ENCODE data around the gene C10orf53.

Gene C10orf53, protein sequence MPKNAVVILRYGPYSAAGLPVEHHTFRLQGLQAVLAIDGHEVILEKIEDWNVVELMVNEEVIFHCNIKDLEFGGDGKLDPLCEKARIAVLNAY

DNA sequence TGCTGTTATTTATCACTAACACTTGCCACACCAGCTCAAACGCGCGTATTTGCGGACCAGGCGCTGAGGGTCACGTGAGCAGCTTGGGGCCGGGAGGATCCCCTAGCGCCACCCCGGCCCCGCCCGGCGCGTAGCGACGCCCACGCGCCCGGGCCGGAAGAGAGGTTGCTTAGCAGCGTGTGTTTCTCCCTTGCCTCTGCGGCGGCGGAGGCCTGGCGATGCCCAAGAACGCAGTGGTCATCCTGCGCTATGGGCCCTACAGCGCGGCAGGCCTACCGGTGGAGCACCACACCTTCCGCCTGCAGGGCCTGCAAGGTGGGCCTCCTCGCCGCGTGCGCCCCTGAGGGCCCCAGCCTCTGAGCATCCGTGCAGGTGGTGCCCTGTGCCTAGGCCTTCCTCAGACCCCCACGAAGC is at the start of gene C10orf53:
Gene C10orf53 (plus strand): TSS at position 172 of the 414 bp plus-strand sequence. CDS start 47 bp downstream, at position 219.
- peak; percentile 40 for ATAC-seq
- peak; percentile 37 for DNase-seq

DNA sequence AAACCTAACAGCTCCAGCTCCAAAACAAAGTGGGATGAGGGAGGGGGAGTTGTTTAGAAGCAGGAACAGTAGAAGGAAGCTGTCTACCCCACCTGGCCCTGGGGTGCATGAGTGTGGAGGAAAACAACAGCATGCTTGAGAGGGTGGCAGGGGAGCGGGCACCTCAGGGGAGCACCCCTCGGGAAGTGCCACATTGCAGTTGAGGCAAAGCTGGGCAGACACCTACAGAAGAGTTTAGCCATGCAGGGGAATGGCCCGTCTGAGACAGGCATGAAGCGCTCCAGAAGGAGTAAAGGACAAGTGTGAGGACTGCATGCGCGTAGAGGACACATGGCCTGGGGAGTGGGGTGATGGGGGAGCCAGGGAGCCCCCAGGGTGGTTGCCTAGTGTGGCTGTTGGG is 47.5 kb upstream of the C10orf53 start:
- DNase-seq (no peak), ATAC-seq (peak; percentile 26)

DNA sequence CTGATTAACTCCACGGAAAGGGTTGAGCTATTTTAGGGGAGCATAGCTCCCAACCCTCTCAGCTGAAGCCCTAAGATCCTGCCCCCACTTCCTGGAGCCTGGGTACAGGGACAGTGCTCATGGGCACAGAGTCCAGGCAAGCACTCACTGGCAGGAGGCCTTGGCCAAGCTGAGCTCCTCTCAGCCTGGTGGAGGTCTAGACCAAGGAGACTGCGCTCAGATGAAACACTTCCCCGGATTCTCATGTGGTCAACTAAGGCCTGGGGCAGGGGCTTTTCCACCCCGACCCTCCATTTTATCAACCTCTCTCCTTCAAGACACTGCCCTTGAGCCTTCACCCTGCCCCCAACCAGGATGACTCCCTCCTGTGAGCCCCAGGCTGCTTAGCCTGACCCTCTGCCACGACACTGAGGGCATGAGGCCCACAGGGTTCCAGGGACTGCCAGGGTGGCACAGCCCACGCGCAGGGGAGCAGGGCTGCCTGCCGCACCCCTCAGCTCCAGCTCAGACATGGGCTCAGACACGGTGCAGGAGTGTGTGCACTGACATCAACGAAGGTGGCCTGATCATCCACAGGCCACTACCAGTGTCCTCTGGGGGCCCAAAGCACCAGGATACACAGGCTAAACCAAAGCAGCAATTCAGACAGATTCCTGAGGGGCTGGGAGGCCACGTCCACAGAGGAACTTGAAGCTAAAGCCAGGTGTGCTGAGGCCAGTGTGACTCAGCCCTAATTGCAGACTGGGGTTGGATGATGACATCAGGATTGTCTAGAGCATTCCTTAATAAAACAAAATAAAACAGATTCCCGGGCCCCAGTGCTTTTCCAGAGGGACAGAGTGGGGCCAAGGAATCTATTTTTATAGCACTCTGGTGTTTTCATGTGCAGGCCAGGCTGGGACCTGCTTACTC is 46.8 kb upstream of the C10orf53 start:
- DNase-seq (no peak), ATAC-seq (no peak)

DNA sequence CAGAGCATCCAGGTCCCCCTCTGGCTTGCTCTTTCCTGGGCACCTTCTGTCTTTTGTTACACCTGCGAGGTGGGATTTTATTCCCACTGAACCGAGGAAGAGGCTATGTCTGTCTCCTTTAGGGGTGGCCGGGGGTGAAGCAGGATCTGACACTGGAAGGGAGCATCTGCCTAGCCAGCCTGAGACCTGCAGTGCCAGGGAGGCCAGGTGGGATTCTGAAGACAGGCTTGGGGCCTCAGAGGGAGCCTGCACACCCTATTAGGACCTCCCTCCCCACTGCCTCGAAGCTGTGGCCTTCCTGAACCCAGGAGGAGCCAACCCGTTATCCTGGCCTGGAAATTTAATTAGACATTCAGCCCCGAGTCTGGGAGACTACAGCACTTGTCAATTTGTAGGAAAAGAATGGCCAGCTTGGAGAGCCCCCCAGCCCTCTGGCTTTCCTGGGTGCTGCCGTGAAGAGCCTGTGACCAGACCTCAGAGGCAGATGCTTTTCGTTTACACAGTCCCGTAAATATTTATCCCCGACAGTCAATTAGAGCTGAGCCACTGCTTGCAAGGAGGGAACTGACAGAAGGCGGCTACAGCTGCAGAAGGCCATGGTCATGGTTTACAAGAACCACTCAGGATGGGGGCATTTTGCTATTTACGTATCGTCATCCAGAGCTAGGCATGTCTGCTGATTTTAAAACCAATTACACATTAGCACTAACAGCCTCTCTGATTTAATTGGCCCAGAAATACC is 46.0 kb upstream of the C10orf53 start:
- DNase-seq (no peak), ATAC-seq (no peak)

DNA sequence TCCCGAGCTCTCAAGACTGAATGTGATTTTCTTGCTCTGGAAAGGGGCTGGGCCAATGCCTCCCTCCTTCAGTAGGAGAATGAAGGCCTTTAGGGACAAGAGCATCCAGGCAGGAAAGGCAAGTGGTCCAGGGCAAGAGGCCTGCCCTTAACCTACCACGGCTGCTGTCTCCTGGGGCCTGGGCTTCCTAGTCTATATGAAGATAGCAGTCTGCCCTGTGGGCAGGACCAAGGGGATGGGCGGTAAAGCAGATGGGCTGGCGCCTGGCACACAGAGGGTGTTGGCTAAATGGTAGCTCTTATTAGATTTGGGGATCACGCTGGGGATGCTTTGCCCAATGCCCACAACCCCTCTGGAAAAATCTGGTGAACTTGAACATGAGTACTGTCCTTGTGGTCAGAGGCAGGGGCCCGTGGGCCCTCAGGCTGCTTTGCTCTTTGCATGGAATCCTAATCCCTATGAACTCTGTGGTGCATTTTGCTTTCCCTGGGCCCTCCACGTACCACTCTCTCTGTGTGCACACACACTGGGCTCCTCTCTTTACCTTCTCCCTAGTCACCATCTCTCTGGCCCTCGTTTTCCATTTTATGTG is 45.3 kb upstream of the C10orf53 start:
- ATAC-seq (no peak), DNase-seq (no peak)

DNA sequence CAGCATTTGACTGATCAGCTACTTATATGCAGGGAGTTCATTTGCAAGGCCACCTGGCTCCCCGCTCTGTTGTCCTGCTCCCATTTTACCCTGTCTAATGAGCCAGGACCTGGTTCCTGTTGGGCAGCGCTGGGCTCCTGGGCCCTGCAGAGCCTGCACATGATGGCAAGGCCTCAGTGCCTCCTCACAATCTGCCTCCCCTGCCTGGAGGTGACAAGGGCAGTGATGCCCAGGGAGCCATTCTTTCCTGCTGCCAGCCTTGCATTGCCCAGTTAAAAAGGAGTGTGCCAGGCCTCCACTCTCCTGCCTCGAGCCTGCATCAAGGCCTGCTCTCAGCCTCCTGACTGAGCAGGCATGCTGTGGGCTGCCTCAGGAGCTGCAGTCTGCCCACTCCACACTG is 37.1 kb upstream of the C10orf53 start:
- ATAC-seq (no peak), DNase-seq (no peak)

DNA sequence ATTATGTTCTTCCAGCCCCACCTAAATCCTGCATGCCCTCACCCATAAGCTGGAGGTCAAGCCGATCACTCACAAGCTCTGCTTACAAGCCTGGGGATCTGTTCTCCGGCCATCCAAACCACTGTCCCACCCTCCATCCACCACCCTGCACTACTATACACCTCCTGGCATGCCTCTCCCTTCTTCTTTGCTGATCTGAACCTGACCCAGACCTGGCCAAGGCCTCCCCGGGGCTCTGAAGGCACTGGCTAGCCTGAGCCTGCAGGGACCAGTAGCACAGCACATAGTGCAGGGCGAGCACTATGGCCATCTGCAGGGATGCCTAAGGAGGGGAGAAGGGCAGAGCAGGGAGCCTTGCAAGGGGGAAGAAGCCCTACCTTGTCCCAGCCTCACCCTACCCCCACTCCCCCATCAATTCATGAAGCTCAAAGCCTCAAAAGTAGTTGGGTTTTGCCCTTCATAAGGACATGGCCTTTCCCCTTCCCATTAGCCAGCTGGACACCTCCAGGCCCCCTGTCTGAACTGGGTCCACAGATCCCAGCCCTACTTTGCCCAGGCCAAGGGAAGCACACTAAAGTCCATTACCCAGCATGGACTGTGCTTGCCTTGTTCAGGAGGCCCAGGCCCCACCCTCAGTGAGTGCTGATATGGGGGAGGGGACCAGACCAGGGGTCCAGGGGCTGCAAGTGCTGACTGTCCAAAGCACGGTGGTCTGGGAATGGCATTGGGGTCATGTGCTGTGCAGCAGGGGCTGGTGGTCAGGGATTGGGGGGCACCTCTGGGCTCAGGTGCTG is 36.0 kb upstream of the C10orf53 start:
- ATAC-seq (no peak), DNase-seq (no peak)

DNA sequence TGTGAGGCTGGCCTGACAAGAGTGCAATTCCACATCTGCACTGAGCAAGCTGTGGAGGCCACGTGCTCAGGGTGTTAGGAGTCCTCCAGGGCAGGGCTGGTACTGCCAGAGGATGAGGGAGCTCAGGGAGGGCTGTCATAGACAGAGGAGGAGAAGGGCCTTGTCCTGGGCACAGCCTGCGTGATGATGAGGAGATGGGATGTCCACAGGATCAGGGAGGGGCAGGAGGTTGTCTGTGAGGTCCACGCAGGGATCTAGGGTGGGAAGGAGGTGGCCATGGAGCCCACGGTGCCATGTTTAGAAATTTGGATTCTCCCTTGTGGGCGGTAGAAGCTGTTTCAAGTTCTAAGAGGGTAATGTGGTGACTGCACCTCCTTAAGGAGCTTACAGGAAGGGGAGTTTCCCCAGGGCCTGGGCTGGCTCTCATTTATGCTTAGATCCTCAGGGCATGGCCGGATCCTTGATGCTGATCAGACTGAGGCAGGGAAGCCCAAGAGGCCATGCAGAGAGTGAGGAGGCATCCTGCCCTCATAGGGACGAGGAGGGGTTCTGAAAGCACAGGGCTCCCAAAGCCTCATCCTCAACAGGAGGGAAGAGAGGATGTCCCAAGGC is 35.3 kb upstream of the C10orf53 start:
- DNase-seq, result no peak
- no peak for ATAC-seq

DNA sequence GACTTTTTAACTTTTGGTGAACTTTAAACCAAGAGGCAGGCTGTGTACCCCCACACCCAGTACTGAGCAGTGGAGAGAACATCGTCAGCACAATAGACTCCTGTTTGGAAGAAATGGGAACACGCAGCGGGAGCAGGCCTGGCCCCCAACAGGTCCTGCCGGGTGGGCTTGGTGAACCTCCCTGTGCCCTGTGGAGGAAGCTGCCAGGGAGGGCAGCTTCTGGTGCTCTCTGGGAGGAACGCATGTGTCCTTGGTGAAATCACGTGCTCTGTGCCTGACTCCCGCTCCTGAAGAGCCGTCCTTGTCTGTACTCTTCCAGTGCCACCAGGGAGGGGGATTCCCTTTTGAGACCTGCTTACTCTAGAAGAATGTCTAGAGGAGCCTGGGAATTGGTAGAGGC is 34.0 kb upstream of the C10orf53 start:
- no peak for ATAC-seq
- no peak for DNase-seq

DNA sequence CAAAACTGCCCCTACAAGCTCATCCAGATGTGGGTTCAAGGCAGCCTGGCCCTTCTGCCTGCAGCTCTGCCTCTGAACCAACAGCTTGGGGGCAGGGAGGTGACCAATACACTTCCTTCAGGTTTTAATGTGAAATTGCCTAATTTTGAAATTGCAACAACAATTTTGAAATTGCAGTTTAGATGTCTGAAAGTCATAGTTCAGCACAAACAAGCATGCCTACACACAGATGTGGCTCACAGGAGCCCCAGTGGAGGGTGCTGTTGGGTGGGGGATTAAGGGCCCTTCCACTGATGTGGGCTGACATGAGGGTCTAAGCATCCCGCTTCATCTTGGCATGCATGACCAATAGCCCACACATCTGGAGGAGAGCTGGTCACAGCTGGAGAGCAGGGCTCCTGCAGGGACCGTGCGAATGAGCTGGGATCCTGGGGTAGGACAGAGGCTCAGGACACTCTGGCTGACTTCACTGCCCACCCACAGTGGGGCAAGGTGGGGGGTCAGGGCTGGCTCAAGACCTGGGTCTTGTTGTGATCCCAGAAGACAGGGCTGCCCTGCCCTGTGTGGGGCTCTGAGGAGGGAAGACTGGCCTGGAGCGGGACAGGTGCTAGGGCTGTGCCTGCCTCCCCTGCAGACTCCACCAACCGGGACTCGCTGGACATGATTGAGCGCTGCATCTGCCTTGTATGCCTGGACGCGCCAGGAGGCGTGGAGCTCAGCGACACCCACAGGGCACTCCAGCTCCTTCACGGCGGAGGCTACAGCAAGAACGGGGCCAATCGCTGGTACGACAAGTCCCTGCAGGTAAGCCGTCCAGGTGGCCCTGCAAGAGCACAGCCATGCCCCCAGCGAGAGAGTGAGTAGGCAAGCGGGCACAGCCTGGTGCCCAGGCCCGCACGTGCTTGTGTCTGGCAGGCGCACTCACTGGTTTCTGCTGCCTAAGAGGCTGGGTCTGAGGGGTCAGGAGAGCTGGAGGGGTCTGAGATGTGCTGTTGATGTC is 33.3 kb upstream of the C10orf53 start:
- DNase-seq, result no peak
- ATAC-seq, result no peak

DNA sequence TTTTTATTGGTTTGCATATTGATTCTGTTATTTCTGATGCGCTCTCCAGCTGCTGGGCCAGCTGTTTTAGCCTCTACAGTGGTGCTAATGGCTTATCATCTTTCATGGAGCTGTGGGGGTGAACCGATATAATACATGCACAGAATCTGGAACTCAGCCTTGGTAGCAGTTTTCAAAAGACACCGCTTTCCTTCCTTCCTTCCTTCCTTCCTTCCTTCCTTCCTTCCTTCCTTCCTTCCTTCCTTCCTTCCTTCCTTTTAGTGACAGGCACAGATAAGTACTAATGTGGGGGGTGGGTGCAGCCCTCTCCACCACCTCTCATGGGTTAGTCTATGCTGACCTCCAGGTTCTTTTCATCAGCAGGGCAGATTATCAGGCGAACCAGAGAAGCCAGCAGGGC is 31.9 kb upstream of the C10orf53 start:
- no peak for DNase-seq
- no peak for ATAC-seq

DNA sequence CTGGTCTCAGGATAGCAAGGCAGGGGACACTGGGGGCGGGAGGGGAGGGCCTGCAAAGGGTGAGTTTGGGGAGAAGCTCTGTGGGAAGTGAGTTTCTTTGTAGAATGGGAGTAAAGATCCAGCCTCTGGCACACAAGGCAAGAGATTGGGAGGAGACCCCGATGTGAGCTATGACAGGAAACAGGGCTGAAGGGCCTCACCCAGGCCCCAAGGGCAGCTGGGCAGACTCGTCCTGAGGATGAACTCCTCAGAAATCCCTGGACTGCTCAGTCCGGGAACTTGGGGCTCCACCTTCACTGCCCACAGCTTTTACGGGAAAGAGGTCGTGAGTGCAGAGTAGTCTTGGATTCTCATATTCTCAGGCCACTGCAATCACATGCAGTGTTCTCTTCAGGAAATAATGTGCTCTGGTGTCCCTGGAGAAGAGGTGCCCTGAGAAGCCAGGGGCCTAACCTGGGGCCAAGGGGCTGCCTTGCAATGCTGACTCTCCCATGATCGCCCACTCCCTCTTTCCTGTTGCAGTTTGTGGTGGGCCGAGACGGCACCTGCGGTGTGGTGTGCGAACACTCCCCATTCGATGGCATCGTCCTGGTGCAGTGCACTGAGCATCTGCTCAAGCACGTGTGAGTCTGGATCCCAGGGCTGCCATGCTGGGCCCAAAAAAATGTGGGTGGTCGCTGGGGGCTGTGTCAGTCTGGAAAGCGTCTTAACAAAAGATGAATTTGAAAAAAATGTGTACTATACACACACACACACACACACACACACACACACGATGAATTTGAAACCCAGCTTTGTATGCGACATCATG is 31.3 kb upstream of the C10orf53 start:
- DNase-seq, result peak; percentile 7
- no peak for ATAC-seq

DNA sequence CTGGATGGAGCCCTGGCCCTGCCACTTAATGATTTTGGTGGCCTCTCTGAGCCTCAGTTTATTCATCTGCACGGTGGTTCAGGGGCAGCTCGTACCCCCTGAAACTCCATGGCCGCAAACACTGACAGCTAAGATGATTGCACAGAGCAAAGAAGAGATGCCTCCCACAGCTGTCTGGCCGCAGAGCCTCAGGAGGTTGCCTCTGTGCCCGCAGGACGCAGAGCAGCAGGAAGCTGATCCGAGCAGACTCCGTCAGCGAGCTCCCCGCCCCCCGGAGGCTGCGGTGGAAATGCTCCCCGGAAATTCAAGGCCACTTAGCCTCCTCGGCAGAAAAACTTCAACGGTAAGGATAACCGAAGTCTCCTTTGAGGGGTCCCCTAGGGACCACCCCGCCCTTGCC is 30.2 kb upstream of the C10orf53 start:
- peak; percentile 59 for DNase-seq
- ATAC-seq, result peak; percentile 70

DNA sequence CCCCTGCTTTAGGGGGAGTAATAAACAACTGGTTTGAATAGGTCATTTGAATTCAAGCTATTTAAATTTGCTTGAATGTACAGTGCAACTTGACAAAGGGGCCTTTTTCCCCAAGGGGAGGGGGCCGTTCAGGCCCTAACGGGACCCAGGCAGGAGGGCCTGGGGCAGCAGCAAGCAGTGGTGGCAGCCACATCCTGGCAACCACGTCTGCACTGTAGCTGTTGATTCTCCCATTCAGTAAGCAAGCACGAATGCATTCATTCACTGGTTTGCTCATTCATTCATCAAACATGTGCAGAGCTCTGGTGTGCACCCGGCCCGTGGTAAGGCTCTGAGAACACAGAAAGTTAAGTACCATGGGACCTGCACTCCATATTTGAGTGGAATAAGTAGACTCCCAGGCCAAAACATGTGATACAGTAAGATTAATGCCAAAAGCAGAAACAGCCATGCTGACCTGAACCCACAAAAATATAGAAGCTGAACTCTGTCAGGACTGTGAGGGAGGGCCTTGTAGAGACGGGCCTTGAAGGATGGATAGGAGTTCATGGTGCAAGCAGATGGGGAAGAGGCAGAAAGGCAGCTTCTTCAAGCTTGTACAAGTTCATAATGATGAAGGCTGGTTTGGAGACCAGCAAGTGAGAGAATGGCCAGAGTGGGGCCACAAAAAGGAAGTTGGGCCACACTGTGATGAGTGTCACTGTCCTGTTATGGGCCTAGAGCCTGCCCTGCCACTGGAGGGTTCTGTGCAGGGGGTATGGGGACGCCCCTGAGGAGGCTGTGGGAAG is 29.3 kb upstream of the C10orf53 start:
- ATAC-seq (no peak), DNase-seq (no peak)

DNA sequence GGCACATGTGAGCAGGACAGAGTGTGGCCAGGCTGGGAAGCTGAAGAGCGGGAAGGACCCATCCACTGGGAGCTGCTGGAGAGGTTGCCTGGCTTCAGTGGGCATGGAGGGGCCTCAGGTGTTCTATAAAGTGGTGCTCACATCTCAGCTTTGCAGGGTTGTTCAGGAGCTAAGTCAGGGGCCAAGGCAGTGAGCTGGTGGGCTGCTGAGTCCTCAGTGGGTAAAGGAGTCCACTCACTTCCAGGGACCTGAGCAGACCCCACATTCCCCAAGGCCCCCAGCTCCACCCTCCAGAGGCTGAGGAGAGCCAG is 28.8 kb upstream of the C10orf53 start:
- DNase-seq, result no peak
- no peak for ATAC-seq

DNA sequence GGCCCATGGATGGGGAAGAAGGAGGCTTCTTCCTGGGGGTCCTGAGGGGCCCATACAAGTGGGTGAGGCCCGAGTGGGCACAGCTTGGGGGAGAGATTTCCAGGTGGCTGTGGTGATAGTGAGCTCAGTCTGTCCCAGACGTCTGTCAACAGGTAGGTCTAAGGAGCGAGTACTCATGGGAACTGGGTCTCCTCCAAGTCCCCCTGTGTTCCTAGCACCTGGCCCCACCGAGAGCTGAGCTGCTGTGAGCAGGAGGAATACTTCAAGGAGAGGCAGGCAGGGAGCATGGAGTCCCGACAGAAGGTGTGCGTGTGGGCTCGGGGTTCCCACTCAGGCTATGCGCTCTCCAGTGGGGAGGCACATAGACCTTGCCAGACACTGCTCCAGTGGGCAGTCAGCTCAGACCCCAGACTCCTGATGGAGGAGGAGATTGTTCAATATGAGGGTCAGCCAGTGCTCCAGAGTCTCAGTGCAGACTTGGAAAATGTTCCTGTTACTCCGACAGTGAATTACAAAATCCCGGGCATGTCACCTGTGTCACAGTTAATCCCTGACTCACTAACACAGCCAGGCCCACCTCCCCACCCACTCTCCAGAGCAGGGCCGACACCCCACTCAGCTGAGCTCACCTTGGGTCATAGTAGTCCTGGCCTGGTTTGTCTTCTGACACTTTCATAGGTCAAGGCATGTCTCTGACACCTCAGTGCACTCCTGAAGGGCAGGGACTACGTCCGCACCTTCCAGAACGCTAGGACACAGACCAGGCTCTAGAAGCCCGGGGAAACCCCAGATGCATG is 28.2 kb upstream of the C10orf53 start:
- DNase-seq (no peak), ATAC-seq (no peak)

DNA sequence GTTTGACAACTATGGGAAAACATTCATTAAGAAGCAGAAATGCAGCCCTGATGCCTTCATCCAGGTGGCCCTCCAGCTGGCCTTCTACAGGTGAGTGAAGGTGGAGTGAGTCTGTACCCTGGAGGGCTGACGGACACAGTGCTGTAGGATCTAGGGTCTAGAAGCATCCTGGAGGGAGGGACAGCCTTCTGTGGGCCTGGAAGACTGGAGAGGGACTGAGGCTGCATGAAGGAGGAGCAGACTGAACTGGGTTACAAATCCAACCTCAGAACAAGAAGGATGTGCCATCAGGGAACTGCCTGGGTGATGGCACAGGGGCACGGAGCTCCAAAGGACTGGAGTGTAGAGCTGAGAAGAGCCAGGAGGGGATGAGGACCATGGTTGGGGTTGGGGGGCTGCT is 27.5 kb upstream of the C10orf53 start:
- no peak for DNase-seq
- ATAC-seq, result no peak

All from stimulated activated naive CD8-positive, alpha-beta T cell treated with anti-CD3 and anti-CD28 coated beads, Interleukin-15, Interleukin-2, amounts not matched to agents 100 U/mL and 50 U/mL, for 24 hours (primary cell).